A549 (cell line): Measurements from ENCODE around the gene ACTR5. TPM values are rescaled to one million over a fixed set of nuclear protein-coding genes. Genes with fewer than 3 reads are reported as not detected.

Source experiments
- ATAC-seq, 2 experiments: fragments of 200-7000 bp in 1 of 2; fragments of >200 bp in 1 of 2; cut with Nextera tagmentation in 1 of 2; cut with Tn5 transposase in 1 of 2; 3 replicates each; pipeline versions ENCODE4 v1.8.0 to v1.9.1; 2018 to 2020; ENCODE audit warnings: mild to moderate bottlenecking in 1 of 2, moderate library complexity in 1 of 2
- CTCF ChIA-PET: fragments of 300-600 bp; sonication (Branson Sonifier 250); formaldehyde crosslinking; extraction: SDS; loops from one replicate; lab custom pipeline; 2021; ENCODE audit warnings: antibody characterized with exemption, inconsistent platforms; lab: Yijun Ruan, JAX
- POLR2A ChIA-PET: fragments of 350-600 bp; formaldehyde crosslinking; extraction: SDS; loops from one replicate; lab custom pipeline; 2021; ENCODE audit warnings: antibody characterized with exemption, inconsistent platforms; lab: Yijun Ruan, JAX
- DNase-seq, 2 experiments: peaks; one replicate each; pipeline versions ENCODE4 v3.0.0 to v3.0.0-alpha.2; 2011 to 2016; ENCODE audit warnings: low read depth in 1 of 2, low spot score in 1 of 2
- FAIRE-seq: peaks from 2 replicates; lab custom pipeline; 2011; peaks lifted over from hg19 to GRCh38; lab: Jason Lieb, UNC
- H3K27ac ChIP-seq, 2 experiments: fragments of >200 bp; sonication (Bioruptor Twin); formaldehyde crosslinking; 3 replicates each; pipeline ENCODE4 v1.5.1; 2016 to 2017
- H3K4me1 ChIP-seq: fragments of >200 bp; sonication (Bioruptor Twin); formaldehyde crosslinking; 3 replicates; pipeline ENCODE4 v1.6.1; 2016
- H3K4me2 ChIP-seq: fragments of >200 bp; sonication (Bioruptor Twin); formaldehyde crosslinking; 3 replicates; pipeline ENCODE4 v1.6.1; 2016
- H3K4me3 ChIP-seq: fragments of >200 bp; sonication (Bioruptor Twin); formaldehyde crosslinking; 3 replicates; pipeline ENCODE4 v1.5.1; 2016
- H3K9me3 ChIP-seq: fragments of >200 bp; sonication (Bioruptor Twin); formaldehyde crosslinking; 3 replicates; pipeline ENCODE4 v1.6.1; 2016
- ATOH8 ChIP-seq: fragments of 250-450 bp; sonication (Bioruptor Pico); IDR thresholded peaks from 2 replicates; pipeline ENCODE4 v1.5.0; 2020; ENCODE audit warnings: low read depth, mild to moderate bottlenecking, moderate library complexity
- CBX2 ChIP-seq: fragments of 200-600 bp; sonication (generic); IDR thresholded peaks from 2 replicates; pipeline ENCODE4 v1.6.1; 2016; ENCODE audit warnings: low read depth, mild to moderate bottlenecking, borderline replicate concordance
- CBX8 ChIP-seq: fragments of 200-600 bp; sonication (generic); IDR thresholded peaks from 2 replicates; pipeline ENCODE4 v1.6.1; 2016
- CEBPB ChIP-seq, 2 experiments: fragments of >200 bp in 1 of 2; sonication (Bioruptor Twin) in 1 of 2; formaldehyde crosslinking in 1 of 2; IDR thresholded peaks; 2 replicates each; pipeline ENCODE4 v1.6.1; 2012 to 2016
- CHD2 ChIP-seq: fragments of 150-350 bp; IDR thresholded peaks from 2 replicates; pipeline ENCODE4 v1.6.1; 2014; ENCODE audit warnings: low read length; ENCODE audit not compliant: partially characterized antibody
- CTCF ChIP-seq: fragments of >200 bp; sonication (Bioruptor Twin); formaldehyde crosslinking; IDR thresholded peaks from 3 replicates; pipeline ENCODE4 v1.5.1; 2016
- ELK1 ChIP-seq: fragments of 150-350 bp; IDR thresholded peaks from 2 replicates; pipeline ENCODE4 v1.6.1; 2014; ENCODE audit warnings: low read depth, mild to moderate bottlenecking, low read length
- EP300 ChIP-seq, 2 experiments: fragments of >200 bp; sonication (Bioruptor Twin); formaldehyde crosslinking; IDR thresholded peaks; 2 replicates in 1 of 2; 3 replicates in 1 of 2; pipeline ENCODE4 v1.6.1; 2016 to 2017
- ESRRA ChIP-seq: fragments of 150-350 bp; IDR thresholded peaks from 2 replicates; pipeline ENCODE4 v1.6.1; 2014; ENCODE audit warnings: mild to moderate bottlenecking, low read length, borderline replicate concordance
- FOSB ChIP-seq: fragments of 250-450 bp; sonication (Bioruptor Pico); IDR thresholded peaks from 2 replicates; pipeline ENCODE4 v1.5.0; 2020; ENCODE audit warnings: mild to moderate bottlenecking, moderate library complexity
- FOSL2 ChIP-seq, 2 experiments: fragments of 450-650 bp in 1 of 2; fragments of >200 bp in 1 of 2; sonication (Bioruptor Twin) in 1 of 2; formaldehyde crosslinking; IDR thresholded peaks; 2 replicates each; pipeline versions ENCODE4 v1.5.0 to v1.6.1; 2016 to 2020; ENCODE audit warnings: mild to moderate bottlenecking in 1 of 2, moderate library complexity in 1 of 2
- GATA3 ChIP-seq: IDR thresholded peaks from 2 replicates; pipeline ENCODE4 v1.6.1; 2012; ENCODE audit warnings: borderline replicate concordance
- HDAC2 ChIP-seq: fragments of 200-600 bp; sonication (generic); IDR thresholded peaks from 2 replicates; pipeline ENCODE4 v1.6.1; 2016
- HMGXB4 ChIP-seq: fragments of 250-450 bp; sonication (Bioruptor Pico); IDR thresholded peaks from 2 replicates; pipeline ENCODE4 v1.5.0; 2021; ENCODE audit warnings: mild to moderate bottlenecking, moderate library complexity, borderline replicate concordance
- MAFK ChIP-seq: fragments of 450-650 bp; IDR thresholded peaks from 2 replicates; pipeline ENCODE4 v1.6.1; 2014; ENCODE audit not compliant: partially characterized antibody
- MYC ChIP-seq: IDR thresholded peaks from 2 replicates; pipeline ENCODE4 v1.6.1; 2012; ENCODE audit warnings: mild to moderate bottlenecking, inconsistent platforms, low read length, improper control_type of control experiment, borderline replicate concordance
- NFE2L2 ChIP-seq: fragments of 150-350 bp; conservative IDR thresholded peaks from 2 replicates; pipeline ENCODE4 v1.6.1; 2014; ENCODE audit warnings: low read length
- NR3C1 ChIP-seq: fragments of >200 bp; sonication (Bioruptor Twin); formaldehyde crosslinking; IDR thresholded peaks from 3 replicates; pipeline ENCODE4 v1.6.1; 2017
- POLR2A ChIP-seq: IDR thresholded peaks from 2 replicates; pipeline ENCODE4 v1.6.1; 2012; ENCODE audit warnings: mild to moderate bottlenecking, low read length
- POLR2AphosphoS2 ChIP-seq: conservative IDR thresholded peaks from 2 replicates; pipeline ENCODE4 v1.6.1; 2012; ENCODE audit warnings: low read length, improper control_type of control experiment, inconsistent platforms
- REST ChIP-seq: fragments of 200-600 bp; sonication (generic); IDR thresholded peaks from 2 replicates; pipeline ENCODE4 v1.6.1; 2016; ENCODE audit warnings: antibody characterized with exemption, mild to moderate bottlenecking, moderate library complexity
- RNF2 ChIP-seq: fragments of 200-600 bp; sonication (generic); IDR thresholded peaks from 2 replicates; pipeline ENCODE4 v1.6.1; 2016; ENCODE audit warnings: low read depth, mild to moderate bottlenecking, antibody characterized with exemption, moderate library complexity, borderline replicate concordance
- TFCP2L1 ChIP-seq: fragments of 250-450 bp; sonication (Bioruptor Pico); IDR thresholded peaks from 2 replicates; pipeline ENCODE4 v1.5.0; 2021; ENCODE audit warnings: mild to moderate bottlenecking
- TP53 ChIP-seq: fragments of 250-450 bp; sonication (Bioruptor Pico); IDR thresholded peaks from 2 replicates; pipeline ENCODE4 v1.5.0; 2021; ENCODE audit warnings: mild to moderate bottlenecking, moderate library complexity
- USF2 ChIP-seq: fragments of 450-650 bp; IDR thresholded peaks from 2 replicates; pipeline ENCODE4 v1.6.1; 2014; ENCODE audit warnings: antibody characterized with exemption
- ZC3H11A ChIP-seq: fragments of 450-650 bp; IDR thresholded peaks from 2 replicates; pipeline ENCODE4 v1.6.1; 2014; ENCODE audit warnings: antibody characterized with exemption, mild to moderate bottlenecking
- ZSCAN20 ChIP-seq: fragments of 250-450 bp; sonication (Bioruptor Pico); IDR thresholded peaks from 2 replicates; pipeline ENCODE4 v1.8.0; 2022; ENCODE audit warnings: mild to moderate bottlenecking, moderate library complexity
- WGBS: methylation state at CpG from one replicate; pipeline ENCODE4 v1.1.6; 2017; ENCODE audit errors: missing lambda C conversion rate; 5-methylcytosine and 5-hydroxymethylcytosine counted together
- polyA plus RNA-seq, 4 experiments: library from polyadenylated mRNA; depleted of rRNA in 3 of 4; stranded (reverse); fragments of >200 nt; fragmentation: RNase III in 1 of 4; extraction: RNeasy Plus Mini Kit Qiagen cat#74134 plus additional on column Dnase treatment in 1 of 4; gene quantifications; 2 replicates in 3 of 4; 3 replicates in 1 of 4; pipeline ENCODE4 v1.2.3, GENCODE V29; 2011 to 2017

Gene ACTR5
- polyA plus RNA-seq, 2 of the 4 experiments (the other 2 are of a cell fraction) = 9.3 to 11.9 TPM

- WGBS = 38% methylated on average over 10 of the region's 10 CpGs
- no peak for DNase-seq
- no peaks in the 10 kb centered on the region for H3K4me1 ChIP-seq
- no peak for FAIRE-seq
- TF ChIP-seq POLR2A (no peak), CEBPB (IDR thresholded peaks at IDR 0.05) (no peak), NFE2L2 (no peak), ZSCAN20 (CRISPR knock-in tag) (no peak), CBX8 (no peak), CHD2 (no peak), TFCP2L1 (CRISPR knock-in tag) (no peak), ATOH8 (CRISPR knock-in tag) (no peak), RNF2 (no peak), ZC3H11A (no peak), USF2 (no peak), EP300 (IDR thresholded peaks at IDR 0.05) (no peak), HDAC2 (no peak), ELK1 (no peak)
- no peaks in the 10 kb centered on the region for H3K9me3 ChIP-seq
- H3K4me3 ChIP-seq = no peak overlapping the region
- H3K4me2 ChIP-seq = no peak overlapping the region
- ATAC-seq = no peak
- H3K27ac ChIP-seq = no peak overlapping the region
- ChIA-PET POLR2A (no interaction called here), CTCF (interaction anchor here (0.6 to 3.6 kb wide), 5 partner anchors 10 to 162 kb away, joined by 3 to 20 read pairs (median 5); no protein-coding TSS in a partner anchor)
Measured at GRCh38 chr20:38715646-38716045, 32.6 kb upstream of the ACTR5 start.

- POLR2A ChIA-PET = no interaction called here
- H3K4me1 ChIP-seq = peaks cover 17% of the 10 kb centered on the region
- TF ChIP-seq NFE2L2 (no peak), TP53 (CRISPR knock-in tag) (no peak), FOSB (CRISPR knock-in tag) (no peak), REST (no peak), USF2 (no peak), ZC3H11A (no peak), CBX2 (no peak), POLR2AphosphoS2 (no peak), FOSL2 (IDR thresholded peaks at IDR 0.05) (no peak), FOSL2 (CRISPR knock-in tag; IDR thresholded peaks at IDR 0.05) (no peak), MAFK (no peak), HMGXB4 (CRISPR knock-in tag) (no peak), HDAC2 (no peak), ESRRA (no peak), TFCP2L1 (CRISPR knock-in tag) (no peak), NR3C1 (no peak), MYC (no peak), GATA3 (no peak), CTCF (no peak)
- H3K4me2 ChIP-seq = no peak overlapping the region; the same call in 2 of the 3 replicates
- ATAC-seq (no peak), DNase-seq (no peak), FAIRE-seq (no peak)
- CTCF ChIA-PET = interaction anchor here (0.9 to 5.8 kb wide), 4 partner anchors 9 to 75 kb away, joined by 3 to 55 read pairs (median 9); no protein-coding TSS in a partner anchor
- H3K27ac ChIP-seq = no peak overlapping the region
- 8% methylated on average over 7 of the region's 7 CpGs for WGBS
- no peak overlapping the region for H3K4me3 ChIP-seq
- no peaks in the 10 kb centered on the region for H3K9me3 ChIP-seq
Measured at GRCh38 chr20:38722683-38723016, 25.6 kb upstream of the ACTR5 start.
